Uterus (tissue), 2 donors: ENCODE measurements around the gene WIZ.

Experiments
- CTCF ChIP-seq, 4 experiments: fragments of 200-600 bp in 2 of 4; fragments of 450-650 bp in 2 of 4; sonication (generic) in 2 of 4; IDR thresholded peaks; one replicate each; pipeline ENCODE4 v1.5.1; 2016 to 2019; ENCODE audit warnings: antibody characterized with exemption in 4 of 4, mild to moderate bottlenecking in 2 of 4, moderate library complexity in 1 of 4
- POLR2A ChIP-seq, 2 donors: fragments of 450-650 bp; IDR thresholded peaks; one replicate each; pipeline ENCODE4 v1.6.1; 2016; ENCODE audit warnings: antibody characterized with exemption in 2 of 2, mild to moderate bottlenecking in 1 of 2, moderate library complexity in 1 of 2

GRCh38 chr19:15393963-15394362 lies 55.8 kb downstream of the WIZ start:
- no peak for TF ChIP-seq CTCF (IDR thresholded peaks at IDR 0.05)
- no peak for TF ChIP-seq POLR2A (IDR thresholded peaks at IDR 0.05)
